MCF 10A (cell line): Measurements from ENCODE around the gene CRACR2B. TPM values are rescaled to one million over a fixed set of nuclear protein-coding genes. Genes with fewer than 3 reads are reported as not detected.

ENCODE experiments used
- BruUV-seq: library from RNA; stranded (reverse); fragments of 400-500 nt; replicated peaks from 2 replicates; lab custom pipeline; 2021; lab: Mats Ljungman, UMichigan
- CTCF ChIA-PET: fragments of 300-600 bp; sonication (Branson Sonifier 250); formaldehyde crosslinking; extraction: SDS; loops from one replicate; lab custom pipeline; 2021; ENCODE audit warnings: antibody characterized with exemption, inconsistent platforms; lab: Yijun Ruan, JAX
- POLR2A ChIA-PET: fragments of 300-600, 350-650 bp; sonication (Branson Sonifier 250); formaldehyde crosslinking; extraction: SDS; loops from one replicate; lab custom pipeline; 2020; ENCODE audit warnings: antibody characterized with exemption, inconsistent platforms; lab: Yijun Ruan, JAX
- DNase-seq: peaks from one replicate; pipeline ENCODE4 v3.0.0-alpha.2; 2018; ENCODE audit not compliant: unreplicated experiment
- H3K27ac Mint-ChIP-seq: one replicate; pipeline ENCODE4 v1.8.0; 2022; ENCODE audit warnings: mild to moderate bottlenecking, low read depth, mixed read lengths; ENCODE audit not compliant: unreplicated experiment
- H3K27me3 Mint-ChIP-seq: one replicate; pipeline ENCODE4 v1.8.0; 2022; ENCODE audit warnings: mixed read lengths; ENCODE audit not compliant: insufficient read depth, unreplicated experiment
- H3K36me3 Mint-ChIP-seq: one replicate; pipeline ENCODE4 v1.8.0; 2022; ENCODE audit warnings: mild to moderate bottlenecking, moderate library complexity, mixed read lengths; ENCODE audit not compliant: insufficient read depth, unreplicated experiment
- H3K4me1 Mint-ChIP-seq: one replicate; pipeline ENCODE4 v1.8.0; 2022; ENCODE audit warnings: mixed read lengths; ENCODE audit not compliant: insufficient read depth, unreplicated experiment
- H3K4me3 Mint-ChIP-seq: one replicate; pipeline ENCODE4 v1.8.0; 2022; ENCODE audit warnings: mild to moderate bottlenecking, moderate library complexity, mixed read lengths; ENCODE audit not compliant: unreplicated experiment
- H3K9me3 Mint-ChIP-seq: one replicate; pipeline ENCODE4 v1.8.0; 2022; ENCODE audit warnings: mixed read lengths; ENCODE audit not compliant: unreplicated experiment
- CTCF ChIP-seq: fragments of 200-600 bp; IDR thresholded peaks from one replicate; pipeline ENCODE4 v1.8.0; 2022; ENCODE audit warnings: antibody characterized with exemption, mild to moderate bottlenecking; ENCODE audit not compliant: unreplicated experiment
- intact Hi-C: fragments of 100-400 bp; cut with micrococcal nuclease; formaldehyde crosslinking; loops from 2 replicates; pipeline ENCODE4 v1.14.1; 2022
- total RNA-seq: library from RNA; stranded (reverse); gene quantifications from 2 replicates; pipeline ENCODE4 v1.2.3, GENCODE V29; 2022

CRACR2B gene
- total RNA-seq, 1 experiment from 2014 or later, result 1.2 TPM

DNA sequence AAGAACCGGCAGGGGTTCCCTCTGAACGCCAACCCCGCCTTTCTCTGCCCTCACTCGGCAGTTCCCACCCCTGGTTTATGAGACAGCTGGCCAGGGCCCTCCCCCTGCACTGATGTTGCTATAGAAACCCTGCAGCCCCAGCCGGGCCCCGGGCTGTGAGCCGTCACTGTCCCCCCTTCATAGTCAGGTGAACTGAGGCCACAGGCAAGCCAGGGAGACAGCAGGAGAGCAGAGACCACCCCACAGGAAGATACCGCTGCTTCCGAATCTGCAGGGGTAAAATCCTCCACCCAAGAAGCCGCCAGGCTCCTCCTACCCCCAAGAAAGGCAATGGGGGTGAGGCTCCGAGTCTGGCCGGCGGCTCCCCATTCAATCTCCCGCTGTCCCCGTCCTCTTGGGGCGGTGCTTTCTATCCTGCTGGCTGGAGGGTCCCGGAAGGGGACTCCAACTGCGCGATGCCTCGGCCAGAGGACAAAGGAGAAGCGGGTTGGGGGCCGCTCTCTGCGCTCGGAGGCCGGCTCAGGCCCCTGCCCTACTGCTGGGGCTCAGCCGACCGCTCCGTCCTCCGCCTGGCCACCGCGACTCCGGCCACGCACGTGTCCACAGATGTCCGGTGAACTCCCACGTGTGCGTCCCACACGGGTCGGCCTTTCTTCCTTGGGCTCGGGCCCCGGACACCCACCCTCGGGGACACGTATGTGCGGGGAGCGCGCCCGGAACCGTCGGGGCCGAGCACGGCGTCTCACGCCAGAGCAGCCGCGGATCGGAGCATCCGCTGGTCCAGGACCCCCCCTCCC lies 30.2 kb upstream of the CRACR2B start:
- Mint-ChIP-seq H3K9me3 (no peaks in the 10 kb centered on the region), H3K27ac (peak overlapping the region; percentile 94), H3K4me3 (peak overlapping the region; percentile 84), H3K4me1 (no peaks in the 10 kb centered on the region), H3K36me3 (peaks cover 28% of the 10 kb centered on the region), H3K27me3 (no peaks in the 10 kb centered on the region)
- TF ChIP-seq CTCF, result no peak
- ChIA-PET CTCF (interaction anchor here (0.6 to 1.3 kb wide), 4 partner anchors 21 to 190 kb away, joined by 3 to 4 read pairs (median 3); partner anchors contain the start of gene TALDO1), POLR2A (interaction anchor here (0.6 to 3.8 kb wide), 18 partner anchors 8 to 1295 kb away, joined by 3 to 41 read pairs (median 6); partner anchors contain the start of genes GATD1, PNPLA2, RPLP2 and TALDO1)
- intact Hi-C loops, result loop anchor here (2.0 to 5.0 kb wide), 2 partner anchors 35 to 135 kb away; no protein-coding TSS in a partner anchor
- BruUV-seq, result no TSS peak
- peak; percentile 64 for DNase-seq

DNA sequence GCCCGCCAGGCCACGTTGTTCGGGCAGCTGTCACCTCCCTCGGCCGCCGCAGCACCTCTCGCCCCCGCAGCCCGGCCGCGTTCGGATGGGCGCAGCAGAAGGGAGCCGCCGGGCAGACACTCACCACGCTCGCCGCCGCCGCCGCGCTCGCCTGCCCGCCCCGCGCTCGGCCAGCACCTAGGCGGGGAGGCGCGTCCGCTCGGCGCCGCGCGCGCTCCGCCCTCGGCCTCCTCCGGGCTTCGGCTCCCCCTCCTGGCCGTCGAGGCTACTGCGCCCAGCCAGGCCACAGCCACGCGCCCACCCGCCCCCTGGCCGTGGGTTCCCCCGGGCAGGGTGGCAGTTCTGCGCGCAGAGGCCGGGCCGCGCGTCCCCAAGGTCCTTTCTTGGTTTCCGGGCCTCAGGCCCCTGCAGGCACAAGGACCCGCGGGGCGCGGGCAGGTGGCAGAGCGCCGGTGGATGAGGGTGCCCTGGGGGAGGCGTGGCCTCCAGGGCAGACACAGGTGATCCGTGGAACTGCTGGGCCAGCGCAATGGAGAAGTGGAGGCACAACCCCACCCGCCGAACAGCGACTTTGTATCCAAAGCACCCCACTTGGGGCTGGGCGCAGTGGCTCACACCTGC lies 29.5 kb upstream of the CRACR2B start, which contains the start of gene SLC25A22:
Gene SLC25A22 (minus strand): TSS at position 189 of the 621 bp plus-strand sequence. CDS start 3,275 bp downstream, outside the sequence.
- H3K9me3 Mint-ChIP-seq, result no peaks in the 10 kb centered on the region
- H3K36me3 Mint-ChIP-seq, result peaks cover 25% of the 10 kb centered on the region
- no peaks in the 10 kb centered on the region for H3K4me1 Mint-ChIP-seq
- no peaks in the 10 kb centered on the region for H3K27me3 Mint-ChIP-seq
- BruUV-seq, result no TSS peak
- TF ChIP-seq CTCF, result peak; percentile 88
- intact Hi-C loops, result loop anchor here (5.0 kb wide), 1 partner anchor 36 kb away; no protein-coding TSS in a partner anchor
- POLR2A ChIA-PET, result interaction anchor here (0.8 to 3.8 kb wide), 5 partner anchors 9 to 22 kb away, joined by 3 to 41 read pairs (median 23); partner anchors contain the start of genes GATD1, PNPLA2 and RPLP2
- peak within 1 kb of the TSS; percentile 84 for H3K4me3 Mint-ChIP-seq
- peak; percentile 74 for DNase-seq
- CTCF ChIA-PET, result interaction anchor here (0.6 to 1.3 kb wide), 5 partner anchors 16 to 190 kb away, joined by 3 to 4 read pairs (median 3); no protein-coding TSS in a partner anchor
- H3K27ac Mint-ChIP-seq, result peak within 1 kb of the TSS; percentile 94

GRCh38 chr11:799641-800316 lies 27.9 kb upstream of the CRACR2B start:
- ChIA-PET CTCF (interaction anchor here (1.1 to 1.2 kb wide), 2 partner anchors 23 to 93 kb away, joined by 3 to 5 read pairs; partner anchors contain the start of gene GATD1), POLR2A (interaction anchor here (0.9 to 1.4 kb wide), 3 partner anchors 9 to 20 kb away, joined by 3 to 6 read pairs (median 6); partner anchors contain the start of gene RPLP2)
- Mint-ChIP-seq H3K4me1 (no peaks in the 10 kb centered on the region), H3K27ac (no peak overlapping the region), H3K4me3 (no peak overlapping the region), H3K9me3 (no peaks in the 10 kb centered on the region), H3K27me3 (no peaks in the 10 kb centered on the region), H3K36me3 (peaks cover 33% of the 10 kb centered on the region)
- no TSS peak for BruUV-seq
- DNase-seq, result no peak
- TF ChIP-seq CTCF, result no peak
- intact Hi-C loops, result loop anchor here (5.0 kb wide), 1 partner anchor 37 kb away; no protein-coding TSS in a partner anchor
